DOHH2 (cell line): Measurements from ENCODE around the gene EFNA5.

ENCODE experiments used
- H3F3A ChIP-seq: fragments of 200-600 bp; sonication (generic), shearing (Covaris generic); 2 replicates; pipeline ENCODE4 v1.6.0; 2016; ENCODE audit warnings: antibody characterized with exemption, mild to moderate bottlenecking; ENCODE audit not compliant: control insufficient read depth, insufficient read depth
- H3K27ac ChIP-seq: fragments of 200-600 bp; sonication (generic); 2 replicates; pipeline ENCODE4 v1.5.1; 2014; ENCODE audit warnings: low read depth, mild to moderate bottlenecking, low read length, moderate library complexity
- H3K27me3 ChIP-seq: fragments of 200-600 bp; sonication (generic); 2 replicates; pipeline ENCODE4 v1.6.1; 2014; ENCODE audit warnings: mild to moderate bottlenecking, low read length, mixed read lengths; ENCODE audit not compliant: control insufficient read depth
- H3K36me3 ChIP-seq: fragments of 200-600 bp; sonication (generic); 2 replicates; pipeline ENCODE4 v1.6.1; 2014; ENCODE audit warnings: mild to moderate bottlenecking, low read length, moderate library complexity, mixed read lengths; ENCODE audit not compliant: control insufficient read depth
- H3K4me1 ChIP-seq: fragments of 200-600 bp; sonication (generic); 2 replicates; pipeline ENCODE4 v1.6.1; 2014; ENCODE audit warnings: mild to moderate bottlenecking, low read length, mixed read lengths; ENCODE audit not compliant: control insufficient read depth
- H3K4me2 ChIP-seq: fragments of 200-600 bp; sonication (generic); 2 replicates; pipeline ENCODE4 v1.6.0; 2014; ENCODE audit warnings: mild to moderate bottlenecking, low read length, moderate library complexity
- H3K4me3 ChIP-seq: fragments of 200-600 bp; sonication (generic); 2 replicates; pipeline ENCODE4 v1.5.1; 2014; ENCODE audit warnings: mild to moderate bottlenecking, low read length, mixed read lengths
- H3K79me2 ChIP-seq: fragments of 200-600 bp; sonication (generic); 2 replicates; pipeline ENCODE4 v1.6.1; 2014; ENCODE audit warnings: mild to moderate bottlenecking, low read length, mixed read lengths; ENCODE audit not compliant: control insufficient read depth
- H3K9me2 ChIP-seq: fragments of 200-600 bp; sonication (generic); replicated peaks from 2 replicates; pipeline ENCODE4 v1.6.1; 2014; ENCODE audit warnings: mild to moderate bottlenecking, low read length, mixed read lengths; ENCODE audit not compliant: control insufficient read depth
- H3K9me3 ChIP-seq: fragments of 200-600 bp; sonication (generic); 2 replicates; pipeline ENCODE4 v1.6.1; 2014; ENCODE audit warnings: antibody characterized with exemption, low read length, mixed read lengths; ENCODE audit not compliant: control insufficient read depth, insufficient read depth
- H4K20me1 ChIP-seq: fragments of 200-600 bp; sonication (generic); 2 replicates; pipeline ENCODE4 v1.6.0; 2014; ENCODE audit warnings: low read depth, mild to moderate bottlenecking, antibody characterized with exemption, low read length, moderate library complexity; ENCODE audit not compliant: control insufficient read depth, insufficient read depth
- CTCF ChIP-seq: fragments of 200-600 bp; sonication (generic); IDR thresholded peaks from one replicate; pipeline ENCODE4 v1.5.1; 2014; ENCODE audit warnings: antibody characterized with exemption, mild to moderate bottlenecking, low read depth, low read length; ENCODE audit not compliant: poor library complexity, severe bottlenecking
- EZH2phosphoT487 ChIP-seq: fragments of 200-600 bp; sonication (generic); IDR thresholded peaks from 2 replicates; pipeline ENCODE4 v1.6.1; 2017; ENCODE audit warnings: borderline replicate concordance, mild to moderate bottlenecking, antibody characterized with exemption, low read length, moderate library complexity, mixed read lengths

Gene EFNA5

GRCh38 chr5:107605596-107606125 lies 65.1 kb downstream of the EFNA5 start:
- Histone ChIP-seq H3K79me2 (no peaks in the 10 kb centered on the region), H3K9me3 (no peaks in the 10 kb centered on the region), H3K9me2 (no peaks in the 10 kb centered on the region), H3K4me3 (no peak overlapping the region), H3K27me3 (no peaks in the 10 kb centered on the region), H3F3A (no peaks in the 10 kb centered on the region), H3K4me2 (no peak overlapping the region), H4K20me1 (no peaks in the 10 kb centered on the region), H3K4me1 (no peaks in the 10 kb centered on the region), H3K27ac (no peak overlapping the region), H3K36me3 (no peaks in the 10 kb centered on the region)
- TF ChIP-seq CTCF (no peak), EZH2phosphoT487 (no peak)

DNA sequence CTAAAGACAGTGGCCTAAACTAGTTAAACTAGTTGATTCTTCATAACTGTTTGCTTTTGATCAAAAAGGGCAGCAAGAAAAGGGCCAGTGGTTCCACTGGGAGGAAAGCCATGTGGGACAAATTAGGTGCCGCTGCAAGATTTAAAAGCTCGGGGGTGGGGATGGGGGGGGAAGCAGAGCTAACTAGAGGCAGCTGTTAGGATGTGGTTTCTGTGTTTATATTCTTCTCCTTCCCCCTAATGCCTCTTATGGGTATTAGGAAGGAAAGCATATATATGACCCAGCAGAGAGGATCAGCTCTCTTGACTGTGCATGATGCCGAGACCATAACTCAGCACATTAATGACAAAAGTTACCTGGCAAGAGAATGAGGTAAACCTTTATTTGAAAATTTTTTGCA lies 65.7 kb downstream of the EFNA5 start:
- Histone ChIP-seq H3K4me1 (no peaks in the 10 kb centered on the region), H4K20me1 (no peaks in the 10 kb centered on the region), H3K36me3 (no peaks in the 10 kb centered on the region), H3K9me2 (no peaks in the 10 kb centered on the region), H3K27me3 (no peaks in the 10 kb centered on the region), H3K79me2 (no peaks in the 10 kb centered on the region), H3F3A (no peaks in the 10 kb centered on the region), H3K4me3 (no peak overlapping the region), H3K4me2 (no peak overlapping the region), H3K27ac (no peak overlapping the region), H3K9me3 (no peaks in the 10 kb centered on the region)
- TF ChIP-seq EZH2phosphoT487 (no peak), CTCF (no peak)

DNA sequence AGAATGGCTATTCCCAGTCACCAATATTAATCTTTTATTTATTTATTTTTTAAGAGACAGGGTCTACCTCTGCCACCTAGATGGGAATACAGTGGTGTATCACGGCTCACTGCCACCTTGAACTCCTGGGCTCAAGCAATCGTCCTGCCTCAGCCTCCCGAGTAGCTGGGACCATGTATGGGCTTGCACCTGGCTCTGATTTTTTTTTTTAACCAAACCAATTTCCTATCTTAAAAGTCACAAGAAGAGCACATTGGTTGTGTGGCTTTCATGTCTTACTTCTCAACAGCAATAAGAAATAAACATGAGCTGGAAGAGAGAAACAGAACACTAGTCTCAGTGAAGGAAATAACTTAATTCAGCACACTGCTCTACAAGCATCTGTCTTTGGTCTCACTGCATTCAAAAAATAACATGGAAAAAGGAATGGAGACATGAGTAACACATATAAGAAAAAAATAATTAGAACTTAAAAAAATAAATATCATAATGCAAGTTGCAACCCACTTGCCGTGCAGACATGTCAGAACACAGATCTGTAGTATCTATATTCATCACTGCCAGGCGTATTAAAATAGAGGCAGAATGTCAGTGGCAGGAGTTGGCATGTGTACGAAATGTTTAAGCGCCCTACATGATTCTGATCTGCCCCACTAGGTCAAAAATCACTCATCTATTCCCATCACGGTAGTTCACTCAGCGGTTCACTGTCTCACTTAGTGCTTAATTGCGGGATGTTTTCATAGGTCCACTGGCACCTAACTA lies 66.4 kb downstream of the EFNA5 start:
- no peaks in the 10 kb centered on the region for H3K4me1 ChIP-seq
- H3K4me2 ChIP-seq, result no peak overlapping the region
- no peaks in the 10 kb centered on the region for H3K27me3 ChIP-seq
- no peaks in the 10 kb centered on the region for H3F3A ChIP-seq
- no peaks in the 10 kb centered on the region for H3K9me3 ChIP-seq
- no peak overlapping the region for H3K27ac ChIP-seq
- no peaks in the 10 kb centered on the region for H4K20me1 ChIP-seq
- no peaks in the 10 kb centered on the region for H3K36me3 ChIP-seq
- TF ChIP-seq EZH2phosphoT487 (no peak), CTCF (no peak)
- H3K79me2 ChIP-seq, result no peaks in the 10 kb centered on the region
- no peak overlapping the region for H3K4me3 ChIP-seq
- no peaks in the 10 kb centered on the region for H3K9me2 ChIP-seq
